Left lobe of liver (tissue), 1 donor: ENCODE results near the gene IFT88. TPM values are rescaled to one million over a fixed set of nuclear protein-coding genes. Genes with fewer than 3 reads are reported as not detected.

Experiments
- total RNA-seq: library from RNA; stranded (reverse); gene quantifications from one replicate; pipeline ENCODE4 v1.2.1, GENCODE V29; 2021
- donor health status: DM: no; HTN: yes; CAD: no.

IFT88 gene
- total RNA-seq, 1 donor from 2014 or later, result 7.9 TPM

Other genes starting within 250 kb of the IFT88 start
- gene CRYL1, start 41.3 kb upstream of the IFT88 start, total RNA-seq, result 174 TPM
- 0.45 TPM for gene IL17D, start 136.5 kb downstream of the IFT88 start, total RNA-seq
- gene EEF1AKMT1, start 206.8 kb downstream of the IFT88 start, total RNA-seq, result 7.7 TPM